ENCODE data around the gene FOXP1.

DNA sequence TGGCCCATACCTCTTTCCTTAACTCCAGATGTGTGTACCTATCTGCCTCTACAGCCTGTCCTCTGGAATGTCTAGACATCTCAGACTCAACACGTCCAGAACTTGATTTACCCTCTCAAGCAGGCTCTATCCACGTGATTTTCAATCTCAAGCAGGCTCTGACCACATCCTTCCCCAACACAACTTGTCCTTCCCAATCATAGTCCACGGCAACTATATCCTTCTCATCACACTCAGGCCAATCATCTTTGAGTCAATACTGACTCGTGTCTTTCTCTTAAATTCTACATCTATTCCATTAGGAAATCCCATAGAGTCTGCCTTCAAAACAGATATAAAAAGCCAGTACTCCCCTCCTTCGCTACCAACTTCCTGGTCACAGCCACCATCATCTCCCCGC lies 70.4 kb downstream of the FOXP1 start:
- TF ChIP-seq CTCF (IDR thresholded peaks at IDR 0.05): no peak
- no peak for TF ChIP-seq POLR2AphosphoS5 (IDR thresholded peaks at IDR 0.05)

All from breast epithelium (tissue), 3 donors.